WTC11 (cell line): ENCODE results near the gene EIF3L. TPM values are rescaled to one million over a fixed set of nuclear protein-coding genes. Genes with fewer than 3 reads are reported as not detected.

Experiments
- ELF4 ChIP-seq: sonication (generic); formaldehyde crosslinking; IDR thresholded peaks from 2 replicates; pipeline ENCODE4 v1.8.1; 2022; ENCODE audit warnings: low read depth, mild to moderate bottlenecking, moderate library complexity, missing genetic modification reagents
- FOXJ3 ChIP-seq: sonication (generic); formaldehyde crosslinking; IDR thresholded peaks from 2 replicates; pipeline ENCODE4 v1.9.0; 2021; ENCODE audit warnings: missing genetic modification reagents, mild to moderate bottlenecking, borderline replicate concordance
- GABPB1 ChIP-seq: sonication (generic); formaldehyde crosslinking; IDR thresholded peaks from 2 replicates; pipeline ENCODE4 v1.8.1; 2023; ENCODE audit warnings: mild to moderate bottlenecking, missing genetic modification reagents
- HMGXB4 ChIP-seq: sonication (generic); formaldehyde crosslinking; IDR thresholded peaks from 2 replicates; pipeline ENCODE4 v1.8.1; 2023; ENCODE audit warnings: mild to moderate bottlenecking, moderate library complexity, missing genetic modification reagents
- JAZF1 ChIP-seq: fragments of 250-450 bp; sonication (Bioruptor Pico); IDR thresholded peaks from 2 replicates; pipeline ENCODE4 v1.9.0; 2021; ENCODE audit warnings: moderate library complexity, mild to moderate bottlenecking, inconsistent platforms
- MYBL2 ChIP-seq: sonication (generic); formaldehyde crosslinking; IDR thresholded peaks from 2 replicates; pipeline ENCODE4 v1.8.1; 2023; ENCODE audit warnings: mild to moderate bottlenecking, moderate library complexity, missing genetic modification reagents
- RELA ChIP-seq: sonication (generic); formaldehyde crosslinking; IDR thresholded peaks from 2 replicates; pipeline ENCODE4 v1.8.1; 2022; ENCODE audit warnings: missing genetic modification reagents, mild to moderate bottlenecking, borderline replicate concordance
- SP1 ChIP-seq: sonication (generic); formaldehyde crosslinking; conservative IDR thresholded peaks from 2 replicates; pipeline ENCODE4 v1.8.1; 2022; ENCODE audit warnings: missing genetic modification reagents
- TP53 ChIP-seq: sonication (generic); formaldehyde crosslinking; IDR thresholded peaks from 2 replicates; pipeline ENCODE4 v1.8.1; 2023; ENCODE audit warnings: mild to moderate bottlenecking, missing genetic modification reagents
- USF1 ChIP-seq: sonication (generic); formaldehyde crosslinking; IDR thresholded peaks from 2 replicates; pipeline ENCODE4 v1.8.0; 2022; ENCODE audit warnings: mild to moderate bottlenecking, missing genetic modification reagents
- ZNF138 ChIP-seq: sonication (generic); formaldehyde crosslinking; conservative IDR thresholded peaks from 2 replicates; pipeline ENCODE4 v1.8.1; 2022; ENCODE audit warnings: mild to moderate bottlenecking, moderate library complexity, missing genetic modification reagents
- ZNF532 ChIP-seq: fragments of 250-450 bp; sonication (Bioruptor Pico); IDR thresholded peaks from 2 replicates; pipeline ENCODE4 v1.9.0; 2021; ENCODE audit warnings: mild to moderate bottlenecking, borderline replicate concordance
- ZNF671 ChIP-seq: fragments of 250-450 bp; sonication (Bioruptor Pico); IDR thresholded peaks from 2 replicates; pipeline ENCODE4 v1.8.0; 2021; ENCODE audit warnings: mild to moderate bottlenecking
- ZSCAN18 ChIP-seq: fragments of 250-450 bp; sonication (Bioruptor Pico); IDR thresholded peaks from 2 replicates; pipeline ENCODE4 v2.1.2; 2022; ENCODE audit warnings: mild to moderate bottlenecking, moderate library complexity
- total RNA-seq: library from RNA; stranded (reverse); gene quantifications from 3 replicates; pipeline ENCODE4 v1.2.3, GENCODE V29; 2021
- TF ChIP-seq, protein P1 (sequence below): fragments of 250-450 bp; sonication (Bioruptor Pico); IDR thresholded peaks from 2 replicates; pipeline ENCODE4 v1.9.0; 2021; ENCODE audit warnings: mild to moderate bottlenecking
- TF ChIP-seq, protein P2 (sequence below): fragments of 250-450 bp; sonication (Bioruptor Pico); IDR thresholded peaks from 2 replicates; pipeline ENCODE4 v1.9.0; 2021; ENCODE audit warnings: moderate library complexity, mild to moderate bottlenecking, inconsistent platforms, borderline replicate concordance
- TF ChIP-seq, protein P3 (sequence below): sonication (generic); formaldehyde crosslinking; IDR thresholded peaks from 2 replicates; pipeline ENCODE4 v1.8.1; 2023; ENCODE audit warnings: mild to moderate bottlenecking, missing genetic modification reagents
- TF ChIP-seq, protein P4 (sequence below): sonication (generic); formaldehyde crosslinking; IDR thresholded peaks from 2 replicates; pipeline ENCODE4 v1.8.0; 2022; ENCODE audit warnings: mild to moderate bottlenecking, missing genetic modification reagents
- TF ChIP-seq, protein P5 (sequence below): sonication (generic); formaldehyde crosslinking; IDR thresholded peaks from 2 replicates; pipeline ENCODE4 v1.8.1; 2022; ENCODE audit warnings: low read depth, mild to moderate bottlenecking, moderate library complexity, missing genetic modification reagents, borderline replicate concordance

The EIF3L gene
- total RNA-seq, 1 experiment from 2014 or later = 611 TPM

- TF ChIP-seq HMGXB4 (CRISPR knock-in tag) (0 out of 2 replicates have a peak, but pooled peaks have one; percentile 42), FOXJ3 (no peak), ZNF138 (CRISPR knock-in tag) (peak; percentile 12; the same call in 1 of the 2 replicates), RELA (CRISPR knock-in tag) (peak; percentile 50; the same call in 1 of the 2 replicates), TP53 (CRISPR knock-in tag) (peak; percentile 67; the same call in 1 of the 2 replicates), SP1 (CRISPR knock-in tag) (peak; percentile 89), GABPB1 (CRISPR knock-in tag) (peak; percentile 20; the same call in 1 of the 2 replicates), JAZF1 (CRISPR knock-in tag) (no peak), USF1 (CRISPR knock-in tag) (peak; percentile 77; the same call in 1 of the 2 replicates), MYBL2 (CRISPR knock-in tag) (0 out of 2 replicates have a peak, but pooled peaks have one; percentile 67), ELF4 (CRISPR knock-in tag) (no peak), ZNF532 (CRISPR knock-in tag) (no peak), ZSCAN18 (CRISPR knock-in tag) (no peak), ZNF671 (no peak)
- TF ChIP-seq, protein P1, sequence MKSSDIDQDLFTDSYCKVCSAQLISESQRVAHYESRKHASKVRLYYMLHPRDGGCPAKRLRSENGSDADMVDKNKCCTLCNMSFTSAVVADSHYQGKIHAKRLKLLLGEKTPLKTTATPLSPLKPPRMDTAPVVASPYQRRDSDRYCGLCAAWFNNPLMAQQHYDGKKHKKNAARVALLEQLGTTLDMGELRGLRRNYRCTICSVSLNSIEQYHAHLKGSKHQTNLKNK (CRISPR knock-in tag) = no peak
- TF ChIP-seq, protein P2, sequence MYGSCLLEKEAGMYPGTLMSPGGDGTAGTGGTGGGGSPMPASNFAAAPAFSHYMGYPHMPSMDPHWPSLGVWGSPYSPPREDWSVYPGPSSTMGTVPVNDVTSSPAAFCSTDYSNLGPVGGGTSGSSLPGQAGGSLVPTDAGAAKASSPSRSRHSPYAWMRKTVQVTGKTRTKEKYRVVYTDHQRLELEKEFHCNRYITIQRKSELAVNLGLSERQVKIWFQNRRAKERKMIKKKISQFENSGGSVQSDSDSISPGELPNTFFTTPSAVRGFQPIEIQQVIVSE = no peak
- TF ChIP-seq, protein P3, sequence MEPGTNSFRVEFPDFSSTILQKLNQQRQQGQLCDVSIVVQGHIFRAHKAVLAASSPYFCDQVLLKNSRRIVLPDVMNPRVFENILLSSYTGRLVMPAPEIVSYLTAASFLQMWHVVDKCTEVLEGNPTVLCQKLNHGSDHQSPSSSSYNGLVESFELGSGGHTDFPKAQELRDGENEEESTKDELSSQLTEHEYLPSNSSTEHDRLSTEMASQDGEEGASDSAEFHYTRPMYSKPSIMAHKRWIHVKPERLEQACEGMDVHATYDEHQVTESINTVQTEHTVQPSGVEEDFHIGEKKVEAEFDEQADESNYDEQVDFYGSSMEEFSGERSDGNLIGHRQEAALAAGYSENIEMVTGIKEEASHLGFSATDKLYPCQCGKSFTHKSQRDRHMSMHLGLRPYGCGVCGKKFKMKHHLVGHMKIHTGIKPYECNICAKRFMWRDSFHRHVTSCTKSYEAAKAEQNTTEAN (CRISPR knock-in tag) = no peak
- TF ChIP-seq, protein P4, sequence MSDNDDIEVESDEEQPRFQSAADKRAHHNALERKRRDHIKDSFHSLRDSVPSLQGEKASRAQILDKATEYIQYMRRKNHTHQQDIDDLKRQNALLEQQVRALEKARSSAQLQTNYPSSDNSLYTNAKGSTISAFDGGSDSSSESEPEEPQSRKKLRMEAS = peak; percentile 91
- TF ChIP-seq, protein P5, sequence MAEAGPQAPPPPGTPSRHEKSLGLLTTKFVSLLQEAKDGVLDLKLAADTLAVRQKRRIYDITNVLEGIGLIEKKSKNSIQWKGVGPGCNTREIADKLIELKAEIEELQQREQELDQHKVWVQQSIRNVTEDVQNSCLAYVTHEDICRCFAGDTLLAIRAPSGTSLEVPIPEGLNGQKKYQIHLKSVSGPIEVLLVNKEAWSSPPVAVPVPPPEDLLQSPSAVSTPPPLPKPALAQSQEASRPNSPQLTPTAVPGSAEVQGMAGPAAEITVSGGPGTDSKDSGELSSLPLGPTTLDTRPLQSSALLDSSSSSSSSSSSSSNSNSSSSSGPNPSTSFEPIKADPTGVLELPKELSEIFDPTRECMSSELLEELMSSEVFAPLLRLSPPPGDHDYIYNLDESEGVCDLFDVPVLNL = no peak
Observed at GRCh38 chr22:37807410-37808293, 41.6 kb upstream of the EIF3L start, which contains the start of gene GCAT (continued).
